ENCODE data around the gene PEBP1.

- TF ChIP-seq POLR2A (IDR thresholded peaks at IDR 0.05): no peak
- no peak for TF ChIP-seq POLR2AphosphoS5 (IDR thresholded peaks at IDR 0.05)
Observed at GRCh38 chr12:118089782-118090181, 46.1 kb upstream of the PEBP1 start.

All from sigmoid colon (tissue), 4 donors.